GM12878 (cell line): ENCODE data around the gene LTB4R. TPM values are rescaled to one million over a fixed set of nuclear protein-coding genes. Genes with fewer than 3 reads are reported as not detected.

Source experiments
- ATAC-seq: fragments of 200-7000 bp; cut with Tn5 transposase; 3 replicates; pipeline ENCODE4 v1.9.1; 2020; ENCODE audit warnings: mild to moderate bottlenecking, moderate library complexity
- BruUV-seq: library from RNA; stranded (reverse); fragments of 400-500 nt; replicated peaks from 2 replicates; lab custom pipeline; 2021; lab: Mats Ljungman, UMichigan
- CTCF ChIA-PET: fragments of 300-600 bp; sonication (Branson Sonifier 250); formaldehyde crosslinking; extraction: SDS; loops from one replicate; lab custom pipeline; 2021; ENCODE audit warnings: inconsistent platforms; lab: Yijun Ruan, JAX
- POLR2A ChIA-PET: fragments of 350-600 bp; formaldehyde crosslinking; extraction: SDS; loops from one replicate; lab custom pipeline; 2021; ENCODE audit warnings: inconsistent platforms; lab: Charles Lee
- RAD21 ChIA-PET: fragments of 300-600 bp; sonication (Branson Sonifier 250); formaldehyde crosslinking; loops from one replicate; lab custom pipeline; 2023; ENCODE audit warnings: antibody characterized with exemption; ENCODE audit not compliant: unreplicated experiment; lab: Charles Lee
- SMC1A ChIA-PET: fragments of 300-600 bp; sonication (Branson Sonifier 250); formaldehyde crosslinking; loops from one replicate; lab custom pipeline; 2023; ENCODE audit not compliant: unreplicated experiment, uncharacterized antibody; lab: Charles Lee
- DNase-seq: peaks from one replicate; pipeline ENCODE4 v3.0.0-alpha.2; 2011; ENCODE audit warnings: low read depth, low spot score
- FAIRE-seq: peaks from 3 replicates; lab custom pipeline; 2011; peaks lifted over from hg19 to GRCh38; lab: Jason Lieb, UNC
- H2AFZ ChIP-seq: 2 replicates; pipeline ENCODE4 v1.6.0; 2011; ENCODE audit warnings: low read depth, low read length, control low read depth; ENCODE audit not compliant: control insufficient read depth
- H3K27ac ChIP-seq: 2 replicates; pipeline ENCODE4 v1.5.1; 2011; ENCODE audit warnings: control low read depth; ENCODE audit not compliant: control insufficient read depth, insufficient read depth
- H3K27me3 ChIP-seq, 2 experiments: replicated peaks in 1 of 2; 2 replicates each; pipeline versions ENCODE4 v1.6.0 to v1.6.1; 2011; ENCODE audit warnings: low read length in 1 of 2; ENCODE audit not compliant: control insufficient read depth in 2 of 2, insufficient read depth in 2 of 2
- H3K36me3 ChIP-seq, 2 experiments: 2 replicates each; pipeline ENCODE4 v1.5.1; 2011; ENCODE audit warnings: low read length in 1 of 2; ENCODE audit not compliant: control insufficient read depth in 2 of 2, insufficient read depth in 2 of 2
- H3K4me1 ChIP-seq: 2 replicates; pipeline ENCODE4 v1.6.1; 2011; ENCODE audit warnings: mild to moderate bottlenecking, low read length, moderate library complexity, mixed read lengths; ENCODE audit not compliant: control insufficient read depth, insufficient read depth
- H3K4me2 ChIP-seq: 2 replicates; pipeline ENCODE4 v1.6.0; 2011; ENCODE audit warnings: control low read depth; ENCODE audit not compliant: control insufficient read depth, insufficient read depth
- H3K4me3 ChIP-seq: fragments of 200-600 bp; sonication (generic); 2 replicates; pipeline ENCODE4 v1.5.1; 2016
- H3K79me2 ChIP-seq: 2 replicates; pipeline ENCODE4 v1.6.0; 2011; ENCODE audit warnings: low read length; ENCODE audit not compliant: control insufficient read depth, insufficient read depth
- H3K9ac ChIP-seq: 2 replicates; pipeline ENCODE4 v1.8.0; 2011; ENCODE audit warnings: low read length, control low read depth, mixed read lengths; ENCODE audit not compliant: control insufficient read depth, insufficient read depth
- H3K9me3 ChIP-seq: replicated peaks from 3 replicates; pipeline ENCODE4 v1.5.1; 2011; ENCODE audit warnings: mild to moderate bottlenecking, low read length; ENCODE audit not compliant: control insufficient read depth, insufficient read depth
- H4K20me1 ChIP-seq: 2 replicates; pipeline ENCODE4 v1.6.0; 2011; ENCODE audit not compliant: control insufficient read depth, insufficient read depth
- GABPA ChIP-seq: IDR thresholded peaks from 2 replicates; pipeline ENCODE4 v1.6.1; 2014; ENCODE audit warnings: antibody characterized with exemption, low read depth, mild to moderate bottlenecking, inconsistent platforms
- POLR2A ChIP-seq: IDR thresholded peaks from 2 replicates; pipeline ENCODE4 v1.6.1; 2011; ENCODE audit warnings: low read depth, mild to moderate bottlenecking, low read length
- WGBS: methylation state at CpG from one replicate; pipeline ENCODE4 v1.1.6; 2016; ENCODE audit warnings: low lambda C conversion rate; ENCODE audit not compliant: insufficient replicate concordance, insufficient coverage; ENCODE audit errors: missing lambda C conversion rate; 5-methylcytosine and 5-hydroxymethylcytosine counted together
- in situ Hi-C: fragments of 300-500 bp; cut with MboI; formaldehyde crosslinking; loops from 9 replicates; pipeline ENCODE4 v1.14.3; 2018; ENCODE audit warnings: mixed read lengths
- intact Hi-C: fragments of 100-400 bp; cut with micrococcal nuclease; formaldehyde crosslinking; loops from one replicate; pipeline ENCODE4 v1.14.2; 2022; ENCODE audit not compliant: unreplicated experiment
- polyA plus RNA-seq, 11 experiments: library from polyadenylated mRNA; depleted of rRNA in 4 of 11; unstranded in 6 of 11; stranded (reverse) in 5 of 11; fragments of >200 nt; fragmentation: Nextera tagmentation in 4 of 11; fragmentation: Illumina TruSeq in 1 of 11; extraction: Ambion mirVana in 4 of 11; extraction: Trizol in 1 of 11; gene quantifications; 1 replicate in 1 of 11; 2 replicates in 10 of 11; pipeline versions ENCODE4 v1.2.1 to v1.2.3, GENCODE V29; 2011 to 2016; ENCODE audit warnings: inconsistent platforms in 2 of 11, missing spikeins in 2 of 11, low read depth in 1 of 11
- total RNA-seq, 4 experiments: library from RNA; depleted of rRNA in 3 of 4; stranded (reverse); fragments of >200 nt in 3 of 4; fragmentation: Illumina TruSeq in 1 of 4; extraction: Trizol in 1 of 4; gene quantifications; 2 replicates each; pipeline versions ENCODE4 v1.2.1 to v1.2.3, GENCODE V29; 2013 to 2021
- TF ChIP-seq, protein P1 (sequence below): fragments of 450-650 bp; IDR thresholded peaks from 2 replicates; pipeline ENCODE4 v1.6.1; 2017; ENCODE audit warnings: mild to moderate bottlenecking, moderate library complexity

The LTB4R gene
- total and polyA plus RNA-seq, 10 of the 15 experiments (the other 5 are each of a cell fraction or from before 2014, with no cell fraction given), result 1.2 to 14.0 (median 4.0) TPM

- TF ChIP-seq, protein P1, sequence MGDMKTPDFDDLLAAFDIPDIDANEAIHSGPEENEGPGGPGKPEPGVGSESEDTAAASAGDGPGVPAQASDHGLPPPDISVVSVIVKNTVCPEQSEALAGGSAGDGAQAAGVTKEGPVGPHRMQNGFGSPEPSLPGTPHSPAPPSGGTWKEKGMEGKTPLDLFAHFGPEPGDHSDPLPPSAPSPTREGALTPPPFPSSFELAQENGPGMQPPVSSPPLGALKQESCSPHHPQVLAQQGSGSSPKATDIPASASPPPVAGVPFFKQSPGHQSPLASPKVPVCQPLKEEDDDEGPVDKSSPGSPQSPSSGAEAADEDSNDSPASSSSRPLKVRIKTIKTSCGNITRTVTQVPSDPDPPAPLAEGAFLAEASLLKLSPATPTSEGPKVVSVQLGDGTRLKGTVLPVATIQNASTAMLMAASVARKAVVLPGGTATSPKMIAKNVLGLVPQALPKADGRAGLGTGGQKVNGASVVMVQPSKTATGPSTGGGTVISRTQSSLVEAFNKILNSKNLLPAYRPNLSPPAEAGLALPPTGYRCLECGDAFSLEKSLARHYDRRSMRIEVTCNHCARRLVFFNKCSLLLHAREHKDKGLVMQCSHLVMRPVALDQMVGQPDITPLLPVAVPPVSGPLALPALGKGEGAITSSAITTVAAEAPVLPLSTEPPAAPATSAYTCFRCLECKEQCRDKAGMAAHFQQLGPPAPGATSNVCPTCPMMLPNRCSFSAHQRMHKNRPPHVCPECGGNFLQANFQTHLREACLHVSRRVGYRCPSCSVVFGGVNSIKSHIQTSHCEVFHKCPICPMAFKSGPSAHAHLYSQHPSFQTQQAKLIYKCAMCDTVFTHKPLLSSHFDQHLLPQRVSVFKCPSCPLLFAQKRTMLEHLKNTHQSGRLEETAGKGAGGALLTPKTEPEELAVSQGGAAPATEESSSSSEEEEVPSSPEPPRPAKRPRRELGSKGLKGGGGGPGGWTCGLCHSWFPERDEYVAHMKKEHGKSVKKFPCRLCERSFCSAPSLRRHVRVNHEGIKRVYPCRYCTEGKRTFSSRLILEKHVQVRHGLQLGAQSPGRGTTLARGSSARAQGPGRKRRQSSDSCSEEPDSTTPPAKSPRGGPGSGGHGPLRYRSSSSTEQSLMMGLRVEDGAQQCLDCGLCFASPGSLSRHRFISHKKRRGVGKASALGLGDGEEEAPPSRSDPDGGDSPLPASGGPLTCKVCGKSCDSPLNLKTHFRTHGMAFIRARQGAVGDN, result peak; percentile 84
- TF ChIP-seq POLR2A, result peak; percentile 54; the same call in 1 of the 2 replicates
Measured at GRCh38 chr14:24310646-24311604, at the start of gene LTB4R (continued).

GRCh38 chr14:24261969-24262327 is 49.4 kb upstream of the LTB4R start:
- TF ChIP-seq GABPA, result no peak
- ATAC-seq, result no peak
- no TSS peak for BruUV-seq
- no peaks in the 10 kb centered on the region for H3K79me2 ChIP-seq
- H3K27ac ChIP-seq, result no peak overlapping the region
- intact Hi-C loops, result no loop called here
- no peak overlapping the region for H3K9ac ChIP-seq
- in situ Hi-C loops, result no loop called here
- H3K36me3 ChIP-seq, result peaks cover 0 to 3% of the 10 kb centered on the region in 2 experiments; a peak in 2 of 4 replicates
- no peaks in the 10 kb centered on the region for H3K9me3 ChIP-seq
- no peak for FAIRE-seq
- ChIA-PET POLR2A (interaction anchor here (0.7 kb wide), 1 partner anchor 18 kb away, joined by 3 read pairs; no protein-coding TSS in a partner anchor), CTCF (interaction anchor here (0.8 to 2.1 kb wide), 4 partner anchors 9 to 46 kb away, joined by 4 to 10 read pairs (median 4); partner anchors contain the start of genes CIDEB, RABGGTA and TINF2), RAD21 (interaction anchor here (1.0 kb wide), 1 partner anchor 19 kb away, joined by 6 read pairs; no protein-coding TSS in a partner anchor), SMC1A (no interaction called here)
- H4K20me1 ChIP-seq, result no peaks in the 10 kb centered on the region
- H3K4me3 ChIP-seq, result no peak overlapping the region
- no peak overlapping the region for H3K4me2 ChIP-seq
- H3K27me3 ChIP-seq, result no peaks in the 10 kb centered on the region
- DNase-seq, result no peak
- whole genome bisulfite sequencing, result 91% methylated on average over 18 of the region's 19 CpGs
- no peak overlapping the region for H2AFZ ChIP-seq
- H3K4me1 ChIP-seq, result no peaks in the 10 kb centered on the region
